Gastroesophageal sphincter (tissue), 4 donors: ENCODE results near the gene PLA2G4D. TPM values are rescaled to one million over a fixed set of nuclear protein-coding genes. Genes with fewer than 3 reads are reported as not detected.

Experiments
- ATAC-seq: fragments of 150-250 bp; one replicate; pipeline ENCODE4 v1.9.1; 2016; ENCODE audit warnings: mild to moderate bottlenecking, moderate library complexity
- H3K27ac ChIP-seq, 4 donors: fragments of 200-600 bp; sonication (generic) in 3 of 4; 1 replicate in 3 of 4; 2 replicates in 1 of 4; pipeline ENCODE4 v1.5.1; 2016 to 2019
- H3K27me3 ChIP-seq: fragments of 200-600 bp; sonication (generic); one replicate; pipeline ENCODE4 v1.5.1; 2019
- H3K36me3 ChIP-seq, 2 donors: fragments of 200-600 bp; sonication (generic); one replicate each; pipeline ENCODE4 v1.5.1; 2019; ENCODE audit warnings: control low read depth in 1 of 2
- H3K4me1 ChIP-seq, 3 donors: fragments of 200-600 bp; sonication (generic); 1 replicate in 2 of 3; 2 replicates in 1 of 3; pipeline ENCODE4 v1.5.1; 2016 to 2019; ENCODE audit warnings: control low read depth in 2 of 3
- H3K4me3 ChIP-seq, 2 donors: fragments of 200-600 bp; sonication (generic); one replicate each; pipeline ENCODE4 v1.5.1; 2019; ENCODE audit warnings: mild to moderate bottlenecking in 1 of 2, moderate library complexity in 1 of 2
- H3K9me3 ChIP-seq, 3 donors: fragments of 200-600 bp; sonication (generic); one replicate each; pipeline ENCODE4 v1.5.1; 2017 to 2019; ENCODE audit warnings: control low read depth in 2 of 3
- CTCF ChIP-seq, 4 experiments: fragments of 200-600 bp in 2 of 4; fragments of 450-650 bp in 2 of 4; sonication (generic) in 1 of 4; IDR thresholded peaks; one replicate each; pipeline ENCODE4 v1.5.1; 2017 to 2019; ENCODE audit warnings: antibody characterized with exemption in 4 of 4, mild to moderate bottlenecking in 2 of 4, moderate library complexity in 2 of 4
- EP300 ChIP-seq: sonication (generic); formaldehyde crosslinking; IDR thresholded peaks from one replicate; pipeline ENCODE4 v1.6.1; 2017; ENCODE audit warnings: antibody characterized with exemption, mild to moderate bottlenecking
- POLR2A ChIP-seq, 2 donors: fragments of 450-650 bp; IDR thresholded peaks; one replicate each; pipeline ENCODE4 v1.6.1; 2017; ENCODE audit warnings: antibody characterized with exemption in 2 of 2, mild to moderate bottlenecking in 2 of 2, moderate library complexity in 1 of 2
- POLR2AphosphoS5 ChIP-seq: sonication (generic); formaldehyde crosslinking; IDR thresholded peaks from one replicate; pipeline ENCODE4 v1.6.1; 2017; ENCODE audit warnings: antibody characterized with exemption
- WGBS, 2 donors: methylation state at CpG; one replicate each; pipeline ENCODE4 v1.1.5; 2018; ENCODE audit warnings: low coverage in 1 of 2; 5-methylcytosine and 5-hydroxymethylcytosine counted together
- total RNA-seq, 4 donors: library from RNA; depleted of rRNA; stranded (reverse); fragments of >200 nt; gene quantifications; one replicate each; pipeline ENCODE4 v1.1.0, GENCODE V29; 2016

Gene PLA2G4D
- total RNA-seq, 4 donors from 2014 or later: not detected

DNA sequence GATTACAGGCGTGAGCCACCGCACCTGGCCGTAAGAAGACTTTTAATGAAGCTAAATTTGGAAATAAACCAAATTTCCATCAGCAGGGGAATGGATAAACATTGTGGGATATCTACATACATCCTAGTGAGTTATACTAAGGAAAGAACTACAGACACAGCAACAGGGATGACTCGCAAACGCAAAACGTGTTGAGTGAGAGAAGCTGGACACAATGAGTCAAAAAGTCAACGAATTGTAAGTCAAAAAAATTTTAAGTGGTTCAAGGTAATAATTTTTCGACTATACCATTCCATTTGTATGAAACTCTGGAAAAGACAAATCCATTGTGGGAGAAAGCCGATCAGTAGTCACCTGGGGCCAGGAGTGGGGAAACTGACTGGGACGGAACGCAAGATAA, 42.2 kb upstream of the PLA2G4D start:
- Histone ChIP-seq H3K4me1 (no peaks in the 10 kb centered on the region), H3K4me3 (no peak overlapping the region), H3K27ac (no peak overlapping the region), H3K36me3 (no peaks in the 10 kb centered on the region), H3K9me3 (no peaks in the 10 kb centered on the region), H3K27me3 (no peaks in the 10 kb centered on the region)
- 79 to 82% methylated on average over 9 to 10 of the region's 11 CpGs for WGBS, 2 donors
- TF ChIP-seq EP300 (no peak), POLR2AphosphoS5 (no peak), CTCF (IDR thresholded peaks at IDR 0.05) (no peak), POLR2A (IDR thresholded peaks at IDR 0.05) (no peak)
- no peak for ATAC-seq

- TF ChIP-seq POLR2A (IDR thresholded peaks at IDR 0.05) (no peak), EP300 (no peak), POLR2AphosphoS5 (no peak), CTCF (IDR thresholded peaks at IDR 0.05) (no peak)
- H3K36me3 ChIP-seq: no peaks in the 10 kb centered on the region
- no peak for ATAC-seq
- H3K9me3 ChIP-seq: no peaks in the 10 kb centered on the region
- H3K4me3 ChIP-seq: no peak overlapping the region
- WGBS, 2 donors: 82 to 100% methylated on average over 1 of the region's 1 CpG
- no peak overlapping the region for H3K27ac ChIP-seq
- peaks cover 5% of the 10 kb centered on the region for H3K27me3 ChIP-seq
- no peaks in the 10 kb centered on the region for H3K4me1 ChIP-seq
These were observed 41.0 kb upstream of the PLA2G4D start for GRCh38 chr15:42135351-42135750.

DNA sequence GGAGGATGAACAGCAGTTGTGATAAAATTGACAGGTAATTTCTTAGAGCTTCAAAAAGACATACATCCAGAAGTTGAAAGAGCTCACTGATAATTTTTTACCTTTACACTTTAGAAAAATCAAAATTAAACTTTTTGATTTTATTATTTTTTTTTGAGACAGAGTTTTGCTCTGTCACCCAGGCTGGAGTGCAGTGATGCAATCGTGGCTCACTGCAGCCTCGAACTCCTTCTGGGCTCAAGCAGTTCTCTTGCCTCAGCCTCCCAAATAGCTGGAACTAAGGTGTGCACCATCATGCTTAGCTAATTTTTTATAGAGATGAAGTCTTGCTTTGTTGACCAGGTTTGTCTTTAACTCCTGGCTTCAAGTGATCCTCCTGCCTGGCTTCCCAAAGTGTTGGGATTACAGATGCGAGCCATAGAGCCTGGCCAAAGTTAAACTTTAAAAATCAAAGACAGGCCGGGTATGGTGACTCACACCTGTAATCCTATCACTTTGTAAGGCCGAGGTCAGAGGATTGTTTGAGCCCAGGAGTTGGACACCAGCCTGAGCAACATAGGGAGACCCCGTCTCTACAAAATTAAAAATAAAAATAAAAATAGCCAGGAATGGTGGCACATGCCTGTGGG, 40.4 kb upstream of the PLA2G4D start:
- Histone ChIP-seq H3K27ac (no peak overlapping the region), H3K27me3 (peaks cover 8% of the 10 kb centered on the region), H3K36me3 (no peaks in the 10 kb centered on the region), H3K4me1 (no peaks in the 10 kb centered on the region), H3K9me3 (no peaks in the 10 kb centered on the region), H3K4me3 (no peak overlapping the region)
- TF ChIP-seq EP300 (no peak), POLR2A (IDR thresholded peaks at IDR 0.05) (no peak), POLR2AphosphoS5 (no peak), CTCF (IDR thresholded peaks at IDR 0.05) (no peak)
- 86% methylated on average over 2 to 4 of the region's 6 CpGs for WGBS, 2 donors
- no peak for ATAC-seq

- H3K36me3 ChIP-seq: no peaks in the 10 kb centered on the region
- no peak overlapping the region for H3K4me3 ChIP-seq
- H3K4me1 ChIP-seq: no peaks in the 10 kb centered on the region
- peaks cover 8% of the 10 kb centered on the region for H3K27me3 ChIP-seq
- H3K27ac ChIP-seq: no peak overlapping the region
- TF ChIP-seq POLR2A (IDR thresholded peaks at IDR 0.05) (no peak), CTCF (IDR thresholded peaks at IDR 0.05) (peak in 1 of 4 experiments; percentile 43)
- H3K9me3 ChIP-seq: no peaks in the 10 kb centered on the region
- no peak for ATAC-seq
- 66 to 90% methylated on average over 5 to 10 of the region's 11 CpGs for WGBS, 2 donors
These were observed 39.6 kb upstream of the PLA2G4D start for GRCh38 chr15:42133886-42134502.

DNA sequence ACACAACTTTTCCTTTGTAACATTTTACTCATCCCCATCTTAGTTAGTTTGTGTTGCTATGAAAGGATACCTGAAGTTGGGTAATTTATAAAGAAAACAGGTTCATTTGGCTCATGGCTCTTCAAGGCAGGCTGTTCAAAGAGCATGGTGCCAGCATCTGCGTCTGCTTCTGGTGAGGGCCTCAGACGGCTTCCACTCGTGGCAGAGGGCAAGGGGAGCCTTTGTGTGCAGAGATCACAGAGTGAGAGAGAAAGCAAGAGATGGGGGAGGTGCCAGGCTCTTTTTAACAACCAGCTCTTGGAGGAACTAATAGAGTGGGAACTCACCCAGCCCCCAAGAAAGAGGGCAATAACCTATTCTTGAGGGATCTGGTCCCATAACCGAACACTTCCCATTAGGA, 39.0 kb upstream of the PLA2G4D start:
- Histone ChIP-seq H3K27me3 (peaks cover 14% of the 10 kb centered on the region), H3K36me3 (no peaks in the 10 kb centered on the region), H3K4me1 (no peaks in the 10 kb centered on the region), H3K27ac (no peak overlapping the region), H3K4me3 (no peak overlapping the region), H3K9me3 (no peaks in the 10 kb centered on the region)
- 100% methylated on average over 2 of the region's 4 CpGs for WGBS, 2 donors
- ATAC-seq: no peak
- no peak for TF ChIP-seq CTCF (IDR thresholded peaks at IDR 0.05)
- TF ChIP-seq POLR2A (IDR thresholded peaks at IDR 0.05): no peak
- no peak for TF ChIP-seq POLR2AphosphoS5
- TF ChIP-seq EP300: no peak
